ENCODE results near the gene MBD3L2B.

DNA sequence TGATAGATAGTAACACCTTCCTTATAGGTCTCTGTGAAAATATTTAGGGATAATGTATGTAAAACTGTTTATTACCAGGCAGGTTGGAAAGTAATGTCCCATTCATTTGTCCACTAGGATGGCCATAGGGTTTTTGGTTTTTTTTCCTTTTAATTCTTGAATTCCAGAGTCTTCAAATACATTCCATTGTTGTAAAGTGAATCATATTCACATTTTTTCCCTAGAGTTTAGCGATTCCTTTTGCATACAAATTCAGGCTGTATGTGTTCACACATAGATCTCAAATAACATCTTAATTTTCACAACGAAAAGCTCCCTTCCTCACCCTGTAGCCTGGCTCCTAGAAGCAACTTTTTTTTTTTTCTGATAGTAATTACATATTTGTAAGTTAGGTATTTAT lies 46.5 kb upstream of the MBD3L2B start:
- TF ChIP-seq CTCF (conservative IDR thresholded peaks at IDR 0.05 in 1 of 2, IDR thresholded peaks at IDR 0.05 in 1 of 2; ENCODE audit: extremely low read depth in 1 of 2, insufficient read depth in 1 of 2, low read depth in 1 of 2, low read length in 2 of 2): no peak
- TF ChIP-seq EZH2 (IDR thresholded peaks at IDR 0.05; ENCODE audit: borderline replicate concordance, low read length): no peak
